ENCODE measurements around the gene LIM2.
"Not testable (repeated sequence)": the region's sequence is repeated elsewhere in the genome, so short reads cannot be mapped to it uniquely, and the experiment has no call there.

LIM2 gene, protein sequence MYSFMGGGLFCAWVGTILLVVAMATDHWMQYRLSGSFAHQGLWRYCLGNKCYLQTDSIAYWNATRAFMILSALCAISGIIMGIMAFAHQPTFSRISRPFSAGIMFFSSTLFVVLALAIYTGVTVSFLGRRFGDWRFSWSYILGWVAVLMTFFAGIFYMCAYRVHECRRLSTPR

DNA sequence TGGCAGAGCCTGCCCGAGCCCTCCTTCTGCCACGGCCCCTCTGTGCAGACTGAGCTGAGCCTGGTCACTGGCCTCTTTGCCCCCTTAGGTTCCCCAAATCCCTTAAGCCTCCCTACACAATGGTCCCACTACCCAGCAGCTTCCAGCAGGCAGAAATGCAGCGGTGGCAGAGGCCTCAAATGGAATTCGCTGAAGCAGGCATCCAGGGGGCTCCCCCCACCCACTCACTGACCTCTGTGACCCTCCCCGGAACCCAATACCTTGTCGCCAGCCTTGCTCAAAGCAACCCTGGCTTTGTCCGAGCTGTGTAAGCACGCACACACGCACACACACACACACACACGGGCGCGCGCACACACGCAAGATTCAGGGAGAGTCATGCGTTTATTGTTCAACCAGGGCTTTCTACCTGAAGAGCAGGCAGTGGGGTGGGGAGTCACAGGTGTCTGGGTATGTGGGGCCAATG, at the start of gene LIM2:
LIM2 (minus strand) TSS at position 51 of the 466 bp plus-strand sequence. CDS start 531 bp downstream, outside the sequence.
- DNase-seq, result no peak

DNA sequence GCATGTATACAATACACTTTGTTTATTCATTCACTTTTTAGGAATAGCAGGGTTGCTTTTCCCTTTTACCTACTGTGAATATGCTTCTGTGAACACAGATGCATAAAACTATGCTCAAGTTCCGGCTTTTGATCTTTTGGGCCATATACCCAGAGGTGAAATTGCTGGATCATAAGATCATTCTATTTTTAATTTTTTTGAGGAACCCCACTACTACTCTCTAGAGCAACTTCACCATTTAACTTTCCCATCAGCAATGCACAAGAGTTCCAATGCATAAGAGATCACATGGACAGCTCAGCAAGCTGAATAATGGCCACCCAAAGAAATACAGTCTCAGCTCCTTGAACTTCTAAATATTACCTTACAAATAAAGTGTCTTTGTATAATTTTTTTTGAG, 46.7 kb upstream of the LIM2 start:
- no peak for DNase-seq

DNA sequence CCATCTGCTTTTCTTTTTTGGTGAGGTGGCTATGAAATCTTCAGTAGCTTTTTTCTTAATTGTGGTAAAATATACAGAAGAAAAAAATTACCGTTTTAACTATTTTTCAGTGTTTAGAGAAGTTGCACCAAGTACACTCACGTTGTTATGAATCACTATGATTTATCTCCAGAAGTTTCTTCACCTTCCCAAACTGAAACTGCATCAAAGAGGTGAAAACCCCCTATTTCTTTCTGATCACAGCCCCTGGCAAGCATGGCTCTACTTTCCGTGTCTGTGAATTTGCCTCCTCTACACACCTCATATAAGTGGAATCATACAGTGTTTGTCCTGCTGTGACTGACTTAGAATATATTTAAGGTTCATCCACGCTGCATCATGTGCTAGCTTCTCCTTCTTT, 45.3 kb upstream of the LIM2 start:
- DNase-seq, result no peak

DNA sequence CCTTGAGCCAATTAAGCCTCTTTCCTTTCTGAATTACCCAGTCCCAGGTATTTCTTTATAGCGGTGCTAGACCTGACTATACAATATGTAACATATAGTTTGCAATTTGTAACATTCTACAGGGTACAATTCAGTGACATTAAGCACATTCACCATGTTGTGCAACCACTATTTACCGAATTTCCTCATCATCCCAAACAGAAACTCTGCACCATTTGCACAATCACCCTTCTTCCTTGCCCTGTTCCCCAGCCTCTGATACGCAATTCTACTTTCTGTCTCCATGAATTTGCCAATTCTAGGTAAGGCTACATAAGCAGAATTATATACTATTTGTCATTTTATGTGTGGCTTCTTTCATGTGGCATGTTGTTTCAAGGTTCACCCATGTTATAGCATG, 43.4 kb upstream of the LIM2 start:
- DNase-seq, result no peak

DNA sequence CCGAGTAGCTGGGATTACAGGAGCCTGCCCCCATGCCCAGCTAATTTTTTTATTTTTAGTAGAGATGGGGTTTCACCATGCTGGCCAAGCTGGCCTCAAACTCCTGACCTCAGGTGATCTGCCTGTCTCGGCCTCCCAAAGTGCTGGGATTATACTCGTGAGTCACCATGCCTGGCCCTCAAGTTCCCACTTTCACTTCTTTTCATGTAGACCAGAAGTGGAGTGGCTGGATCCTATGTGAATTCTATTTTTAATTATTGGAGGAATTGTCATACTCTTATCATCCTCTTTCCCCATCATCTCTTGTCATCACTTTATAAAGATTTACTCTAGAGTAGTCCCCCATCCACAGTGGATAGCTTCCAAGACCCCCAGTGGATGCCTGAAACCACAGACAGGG, 42.4 kb upstream of the LIM2 start:
- no peak for DNase-seq

DNA sequence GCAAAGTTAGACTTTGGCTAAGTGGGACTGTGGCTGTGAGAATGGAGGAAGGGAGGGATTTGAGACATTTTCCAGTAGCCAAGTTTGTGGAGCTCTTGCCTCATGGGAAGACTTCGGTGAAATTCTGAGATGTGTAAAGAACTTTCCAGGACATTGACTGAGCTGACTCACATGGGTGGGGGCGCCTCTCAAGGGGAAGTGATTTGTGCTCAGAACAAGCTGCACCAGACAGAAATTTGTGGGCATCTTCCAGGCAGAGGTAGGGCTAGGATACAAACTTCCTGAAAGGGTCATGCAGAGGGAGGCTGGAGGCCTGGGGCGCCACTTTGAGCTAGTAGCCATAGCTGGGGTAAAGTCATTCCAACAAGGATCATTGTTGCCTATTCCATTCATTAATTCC, 39.4 kb upstream of the LIM2 start:
- no peak for DNase-seq

DNA sequence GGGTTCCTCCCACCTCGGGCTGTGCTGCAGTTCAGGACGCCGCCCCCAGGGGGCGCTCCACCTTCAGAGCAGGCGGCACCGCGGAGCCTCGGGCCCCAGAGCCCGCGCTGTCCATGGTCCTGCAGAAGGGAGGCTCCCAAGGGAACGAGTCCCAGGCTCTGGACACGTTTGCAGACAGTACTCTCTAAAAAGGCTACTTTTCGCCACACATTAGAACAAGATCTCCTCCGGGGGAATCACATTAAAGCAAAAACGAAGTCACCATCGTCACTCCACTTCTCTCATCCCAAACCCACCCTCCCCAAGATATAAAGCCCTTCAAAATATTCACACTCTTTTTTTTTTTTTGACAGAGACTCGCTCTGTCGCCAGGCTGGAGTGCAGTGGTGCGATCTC, 34.3 kb upstream of the LIM2 start:
- DNase-seq, result no peak

DNA sequence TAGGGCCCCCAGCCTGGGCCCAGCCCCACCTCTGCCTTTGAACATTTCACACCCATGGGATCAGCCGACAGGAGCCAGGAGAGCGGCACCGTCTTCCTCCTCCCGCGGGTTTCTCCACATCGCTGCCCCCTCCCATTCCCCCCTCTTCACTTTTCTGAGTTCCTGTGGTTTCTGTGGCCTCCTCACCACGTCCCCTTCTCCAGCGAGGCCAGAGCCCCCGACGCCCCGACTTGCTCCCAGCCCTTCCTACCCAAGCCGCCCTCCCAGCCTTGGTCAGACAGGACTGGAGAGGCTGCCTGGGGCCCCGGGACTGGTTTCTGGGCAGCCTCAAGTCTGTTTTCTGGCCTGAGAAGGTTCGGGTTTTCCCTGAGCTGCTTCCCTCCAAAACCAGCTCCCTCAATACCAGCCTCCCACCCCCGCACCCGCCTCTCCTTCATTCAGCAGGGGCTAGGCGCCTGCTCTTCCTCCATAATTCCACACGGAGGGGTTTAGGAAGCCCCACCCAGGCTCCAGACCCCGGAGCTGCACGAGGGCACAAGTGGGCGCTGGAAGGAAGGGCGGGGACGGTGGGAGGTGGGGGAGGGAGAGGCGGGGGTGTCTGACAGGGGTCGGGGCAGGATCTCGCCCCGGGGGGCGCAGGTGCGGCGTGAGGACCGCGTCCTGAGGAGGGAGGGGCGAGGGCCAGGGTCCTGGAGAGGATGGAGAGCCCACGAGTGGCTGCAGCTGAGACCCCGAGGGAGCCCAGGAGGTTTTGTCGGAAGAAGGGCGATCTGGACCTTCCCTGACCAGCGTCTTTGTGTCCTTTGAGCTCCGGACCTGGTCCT, 33.7 kb upstream of the LIM2 start:
- no peak for DNase-seq

DNA sequence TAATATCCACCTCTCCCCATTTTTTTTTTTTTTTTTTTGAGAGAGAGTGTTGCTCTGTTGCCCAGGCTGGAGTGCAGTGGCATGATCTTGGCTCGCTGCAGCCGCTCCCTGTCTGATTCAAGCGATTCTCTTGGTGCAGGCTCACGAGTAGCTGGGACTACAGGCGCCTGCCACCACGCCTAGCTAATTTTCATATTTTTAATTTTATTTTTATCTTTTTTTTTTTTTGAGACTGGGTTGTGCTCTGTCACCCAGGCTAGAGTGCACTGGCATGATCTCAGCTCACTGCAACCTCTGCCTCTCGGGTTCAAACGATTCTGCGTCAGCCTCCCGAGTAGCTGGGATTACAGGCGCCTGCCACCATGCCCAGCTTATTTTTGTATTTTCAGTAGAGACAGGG, 32.7 kb upstream of the LIM2 start:
- DNase-seq, result not testable (repeated sequence)

DNA sequence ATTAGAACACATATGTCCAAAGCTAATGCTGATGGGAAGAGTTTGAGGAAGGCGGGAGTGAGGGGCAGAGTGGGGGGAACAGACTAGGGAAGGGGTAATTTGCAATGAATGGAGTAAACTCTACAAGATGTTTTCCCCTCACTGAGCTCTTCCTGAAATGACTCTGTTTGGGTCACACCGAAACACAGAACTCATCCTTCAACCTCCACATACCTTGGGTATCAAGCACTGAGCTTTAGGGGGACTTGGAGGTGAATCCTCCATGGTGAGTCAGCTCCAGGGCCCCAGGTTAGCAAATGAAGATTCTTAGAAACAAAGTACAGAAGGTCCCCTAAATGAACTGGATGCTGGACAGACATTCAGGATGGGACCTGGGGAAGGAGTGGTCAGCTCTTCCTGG, 30.9 kb upstream of the LIM2 start:
- DNase-seq, result no peak

DNA sequence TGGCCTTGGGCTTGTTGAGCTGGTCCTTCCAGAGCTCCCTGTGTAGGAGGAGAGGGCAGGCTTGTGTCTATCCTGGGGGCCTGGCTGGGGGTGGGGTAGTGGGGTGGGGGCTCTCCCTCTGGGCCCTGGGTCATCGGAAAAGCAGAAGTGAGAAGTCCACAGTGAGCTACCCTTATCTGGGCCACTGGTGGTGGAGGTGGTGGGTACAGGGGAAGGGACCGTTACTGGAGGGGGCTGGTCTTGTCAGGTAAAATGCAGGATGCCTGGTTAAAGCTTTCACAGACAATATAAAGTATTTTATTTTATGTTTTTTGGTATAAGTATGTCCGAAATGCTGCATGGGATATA, 30.0 kb upstream of the LIM2 start:
- DNase-seq, result no peak

DNA sequence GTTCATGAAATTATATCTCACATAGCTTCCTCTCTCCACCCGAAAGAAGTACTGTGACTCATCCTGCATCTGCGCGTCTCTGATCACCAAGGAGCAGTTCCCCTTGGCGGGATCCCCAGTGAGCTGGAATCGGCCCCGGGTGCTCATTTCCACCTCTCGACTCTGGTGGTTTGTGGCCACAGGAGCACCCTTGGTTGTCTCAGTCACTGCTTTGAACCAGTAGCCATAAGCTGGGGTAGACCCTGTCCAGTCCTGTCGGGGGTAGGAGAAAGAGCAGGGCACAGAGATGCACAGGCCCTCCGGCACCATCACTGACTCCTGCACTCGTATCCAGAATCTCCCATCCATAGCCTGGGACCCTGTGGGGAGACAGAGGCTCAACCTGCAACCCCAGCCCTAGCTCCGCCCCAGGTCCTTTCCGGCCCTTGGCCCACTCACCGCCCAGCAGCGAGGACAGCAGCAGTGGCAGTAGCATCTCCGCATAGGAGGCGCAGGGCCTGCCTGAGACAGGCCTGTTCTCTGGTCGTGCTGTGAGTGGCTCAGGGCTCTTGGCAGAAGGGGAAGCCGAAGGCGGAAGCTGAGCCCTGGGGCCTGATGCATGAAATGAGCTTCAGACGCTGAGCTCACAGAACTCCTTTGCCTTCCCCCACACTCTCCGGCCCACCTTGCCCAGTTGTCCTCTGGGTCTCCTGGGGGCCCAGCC, 29.5 kb upstream of the LIM2 start, which contains the start of gene SIGLEC10:
SIGLEC10 (minus strand) TSS at position 536 of the 703 bp plus-strand sequence; CDS start at position 475, 61 bp downstream.
- no peak for DNase-seq

DNA sequence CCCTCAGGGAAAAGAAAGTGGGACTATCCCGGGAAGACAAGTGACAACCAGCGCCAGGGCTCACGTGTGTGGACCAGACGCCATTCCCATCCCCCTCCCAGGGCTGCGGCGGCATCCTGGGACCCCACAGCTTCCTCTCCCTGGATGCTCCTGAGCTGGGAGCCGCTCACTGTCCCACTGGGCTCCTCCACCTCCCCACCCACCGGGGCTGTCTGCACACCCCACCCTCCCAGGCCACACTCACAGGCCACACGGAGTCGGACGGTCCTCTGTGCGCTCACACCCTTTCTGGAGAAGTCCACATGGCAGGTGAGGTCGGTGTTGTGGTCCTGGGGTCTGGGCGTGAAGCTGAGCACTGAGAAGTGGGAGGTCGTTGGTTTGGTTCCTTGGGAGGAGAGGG, 28.6 kb upstream of the LIM2 start:
- DNase-seq, result not testable (repeated sequence)

DNA sequence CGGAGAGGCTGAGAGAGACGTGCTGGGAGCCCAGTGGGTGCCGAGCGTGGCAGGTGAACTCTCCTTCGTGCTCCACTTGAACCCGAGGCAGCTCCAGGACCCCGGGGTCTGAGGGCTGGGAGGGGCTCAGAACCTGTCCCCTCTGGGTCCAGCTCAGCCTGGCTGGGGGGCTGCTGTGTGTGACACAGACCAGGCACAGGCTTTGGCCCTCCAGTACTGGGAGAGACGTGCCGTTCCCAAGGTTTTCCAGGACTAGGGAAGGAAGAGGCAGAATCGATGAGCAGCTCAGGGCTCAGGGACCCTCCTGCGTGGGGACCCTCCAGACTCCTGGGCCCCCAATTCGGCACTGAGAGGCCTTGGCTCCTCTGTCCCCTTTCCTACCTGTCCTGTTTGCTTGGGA, 27.4 kb upstream of the LIM2 start:
- DNase-seq, result no peak

DNA sequence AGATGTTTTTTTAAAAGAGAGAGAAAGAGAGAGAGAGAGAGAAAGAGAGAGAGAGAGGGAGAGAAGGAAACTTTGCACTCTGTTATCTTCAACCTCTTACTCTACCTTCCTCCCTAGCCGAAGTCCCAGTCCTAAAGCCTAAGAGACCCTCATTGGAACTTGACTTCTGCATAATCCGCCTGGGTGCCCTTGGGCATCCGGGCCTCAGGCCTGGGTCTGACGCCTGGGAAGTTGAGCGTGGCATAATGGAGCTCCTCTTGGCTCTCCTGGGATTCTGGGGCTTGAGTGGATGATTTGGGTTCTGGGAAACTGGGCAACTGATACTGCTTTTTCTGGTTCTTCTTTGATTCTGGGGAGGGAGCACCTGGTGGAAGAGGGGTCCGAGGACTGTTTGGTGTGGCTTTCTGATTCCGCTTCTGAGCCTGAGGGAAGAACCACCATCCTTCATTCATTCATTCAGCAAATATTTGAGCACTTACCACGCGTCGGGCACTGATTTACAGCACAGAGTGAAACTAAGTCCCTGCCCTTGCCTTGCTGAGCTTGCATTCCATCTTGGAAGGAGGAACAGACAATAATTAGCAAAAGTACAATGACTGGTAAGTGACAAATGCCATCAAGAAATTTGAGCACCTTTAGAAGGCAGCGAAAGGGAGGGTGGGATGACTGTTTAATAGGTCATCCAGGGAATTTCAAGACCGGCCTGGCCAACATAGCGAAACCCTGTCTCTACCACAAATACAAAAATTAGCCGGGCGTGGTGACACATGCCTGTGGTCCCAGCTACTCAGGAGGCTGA, 23.4 kb upstream of the LIM2 start:
- DNase-seq, result no peak

DNA sequence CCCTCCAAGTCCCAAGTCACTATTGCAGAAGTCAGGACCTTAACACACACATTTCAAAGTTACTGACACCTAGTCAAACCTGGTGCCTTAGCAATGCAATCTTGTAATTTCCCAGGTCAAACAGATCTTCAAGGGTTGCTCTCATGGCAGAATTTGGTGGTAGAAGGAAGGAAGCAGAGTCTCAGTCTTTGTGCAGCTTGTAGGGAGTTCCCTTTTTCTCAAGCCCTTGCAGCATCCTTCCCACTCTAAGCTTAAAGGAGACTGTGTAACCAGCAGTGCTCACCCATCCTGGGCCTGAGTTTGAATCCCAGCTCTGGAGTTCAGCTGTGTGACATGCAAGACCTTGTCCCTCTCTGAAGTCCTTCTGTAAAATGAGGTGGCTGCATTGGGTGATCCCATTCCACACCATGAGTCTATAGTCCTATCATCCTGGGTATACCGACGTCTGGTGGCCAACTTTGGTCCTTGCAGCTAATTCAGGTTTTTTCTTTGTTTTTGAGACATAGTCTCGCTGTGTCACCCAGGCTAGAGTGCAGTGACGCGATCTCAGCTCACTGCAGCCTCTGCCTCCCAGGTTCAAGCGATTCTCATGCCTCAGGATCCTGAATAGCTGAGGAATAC, 19.8 kb upstream of the LIM2 start:
- no peak for DNase-seq

DNA sequence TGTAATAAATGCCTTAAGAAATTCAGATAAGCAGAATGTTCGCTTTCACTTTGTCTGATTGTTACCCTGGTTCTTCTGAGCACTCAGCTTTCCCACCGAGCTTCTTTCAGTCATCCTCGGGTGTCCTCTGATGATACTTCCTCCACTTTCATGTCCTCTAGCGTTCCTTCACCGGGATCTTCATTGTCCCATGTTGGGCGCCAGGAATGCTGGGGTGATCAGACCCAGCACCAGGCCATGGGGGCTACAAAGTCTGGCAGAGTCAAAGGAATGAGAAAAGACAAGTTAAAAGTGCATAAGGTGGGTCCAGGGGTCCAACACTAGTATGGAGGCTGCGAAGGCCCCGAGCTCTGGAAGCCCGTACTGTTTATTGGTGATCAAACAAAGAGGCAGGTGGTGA, 14.3 kb upstream of the LIM2 start:
- no peak for DNase-seq

DNA sequence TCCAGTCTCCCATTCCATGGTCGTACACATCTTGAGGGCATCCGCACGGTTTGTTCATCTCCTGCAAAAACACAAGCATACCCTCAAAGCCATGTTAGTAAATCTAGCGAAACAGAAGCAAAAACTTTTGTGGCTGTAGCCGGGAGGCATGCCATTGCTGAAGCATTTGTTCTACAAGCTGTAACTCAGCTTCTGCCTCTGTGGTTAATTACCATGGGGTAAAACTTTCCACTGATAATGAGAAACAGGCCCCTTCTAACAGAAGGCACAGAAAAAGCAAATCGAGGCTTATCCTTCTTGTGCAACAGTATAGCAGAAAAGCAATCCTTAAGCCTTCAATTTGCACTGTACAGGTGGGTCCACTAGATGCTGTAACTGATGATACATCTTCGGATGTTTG, 12.2 kb upstream of the LIM2 start:
- DNase-seq, result not testable (repeated sequence)

DNA sequence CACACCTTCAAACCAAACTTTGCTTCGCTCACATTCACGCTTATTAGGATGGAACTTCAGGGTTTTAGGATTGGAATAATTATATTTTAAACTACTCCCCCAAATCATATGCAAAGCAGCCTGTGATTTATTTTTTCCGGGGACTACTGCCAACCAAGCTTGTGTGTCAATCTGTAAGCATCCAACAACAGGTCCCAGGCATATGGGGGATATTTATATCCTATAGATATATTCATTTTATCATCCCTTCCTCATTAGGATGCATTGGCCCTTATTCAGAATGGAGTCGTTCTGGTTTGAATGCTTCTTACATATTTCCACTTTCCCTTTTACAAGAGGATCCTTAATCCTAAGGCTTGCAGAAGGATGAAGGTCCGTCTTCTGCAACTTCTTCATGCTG, 11.5 kb upstream of the LIM2 start:
- no peak for DNase-seq

DNA sequence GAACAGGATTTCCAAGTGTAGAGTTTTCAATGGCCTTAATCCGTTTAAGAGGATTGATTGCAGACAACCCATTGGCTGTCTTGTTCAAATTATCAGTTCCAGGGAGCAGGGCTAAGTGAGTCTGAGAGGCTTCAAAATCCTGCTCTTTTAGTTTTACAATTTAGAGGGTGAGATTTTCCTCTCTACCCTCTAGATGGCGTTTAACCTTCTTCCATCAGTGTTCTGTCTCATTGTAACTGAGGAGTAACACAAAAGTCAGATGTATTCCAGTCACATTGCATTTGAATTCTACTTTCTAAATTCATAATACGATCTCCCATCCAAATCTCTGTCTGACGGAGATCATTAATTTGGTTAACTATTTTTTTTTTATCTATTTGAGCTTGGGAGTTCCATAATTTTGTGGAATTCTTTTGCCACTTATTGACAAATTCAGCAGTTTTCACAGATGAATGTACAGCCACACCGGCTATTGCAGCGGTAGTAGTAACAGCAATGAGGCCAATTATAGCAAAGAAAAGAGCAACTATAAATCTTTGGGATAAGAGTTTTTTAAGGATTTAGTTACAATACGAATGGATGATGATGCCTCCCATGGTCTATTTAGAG, 10.4 kb upstream of the LIM2 start:
- DNase-seq, result no peak

DNA sequence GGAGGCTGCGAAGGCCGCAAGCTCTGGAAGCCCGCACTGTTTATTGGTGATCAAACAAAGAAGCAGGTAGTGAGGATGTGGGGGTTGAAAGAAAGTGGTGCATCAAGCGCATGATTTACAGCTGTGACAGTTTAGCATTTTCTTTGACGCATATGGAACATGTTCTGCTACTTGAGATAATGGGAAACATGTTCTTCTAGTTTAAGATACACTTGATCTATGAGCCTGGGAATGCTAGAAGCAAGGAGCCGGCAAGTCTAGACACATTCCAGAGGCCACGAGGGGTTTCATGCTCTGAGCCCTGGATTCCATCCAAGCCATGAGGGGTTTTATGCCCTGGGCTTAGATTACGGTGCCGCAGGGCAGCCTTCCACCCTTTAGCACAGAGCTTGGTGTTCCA, 9.7 kb upstream of the LIM2 start:
- not testable (repeated sequence) for DNase-seq

DNA sequence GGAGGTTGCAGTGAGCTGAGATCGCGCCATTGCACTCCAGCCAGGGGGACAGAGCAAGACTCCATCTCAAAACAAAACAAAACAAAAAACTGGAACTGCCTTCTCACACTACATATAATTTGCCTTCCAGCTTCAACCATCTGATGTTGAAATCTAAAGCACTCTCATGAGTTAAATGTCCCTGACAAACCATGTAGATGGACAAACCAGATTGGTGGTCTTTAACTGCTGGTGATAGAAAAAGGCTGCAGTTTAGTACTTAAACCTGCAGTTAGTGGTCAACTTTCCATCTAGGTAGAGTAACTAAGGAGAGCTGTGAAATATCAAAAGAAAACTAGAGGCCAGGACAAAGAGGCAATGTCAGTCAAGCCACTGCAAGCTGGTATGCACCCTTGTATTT, 8.4 kb upstream of the LIM2 start:
- no peak for DNase-seq
